ENCODE results near the gene PADI1.

The PADI1 gene

GRCh38 chr1:17183388-17184160, 21.4 kb upstream of the PADI1 start:
- no peak for DNase-seq

- DNase-seq = no peak
Measured at GRCh38 chr1:17184161-17184665, 20.7 kb upstream of the PADI1 start.

- DNase-seq = no peak
Measured at GRCh38 chr1:17184822-17185484, 20.0 kb upstream of the PADI1 start.

- DNase-seq = no peak
Measured at GRCh38 chr1:17185485-17185860, 19.5 kb upstream of the PADI1 start.

GRCh38 chr1:17186216-17186909, 18.6 kb upstream of the PADI1 start:
- no peak for DNase-seq

- no peak for DNase-seq
Measured at GRCh38 chr1:17187051-17187450, 17.9 kb upstream of the PADI1 start.

- DNase-seq = no peak
Measured at GRCh38 chr1:17188217-17188616, 16.7 kb upstream of the PADI1 start.

- DNase-seq = no peak
Measured at GRCh38 chr1:17188889-17189631, 15.9 kb upstream of the PADI1 start.

- no peak for DNase-seq
Measured at GRCh38 chr1:17189632-17189990, 15.3 kb upstream of the PADI1 start.

- DNase-seq = no peak
Measured at GRCh38 chr1:17190010-17190995, 14.6 kb upstream of the PADI1 start.

GRCh38 chr1:17191990-17192242, 13.0 kb upstream of the PADI1 start:
- DNase-seq = no peak

- DNase-seq = no peak
Measured at GRCh38 chr1:17192394-17193221, 12.3 kb upstream of the PADI1 start.

- no peak for DNase-seq
Measured at GRCh38 chr1:17193222-17194132, 11.5 kb upstream of the PADI1 start.

- DNase-seq = no peak
Measured at GRCh38 chr1:17194133-17194475, 10.8 kb upstream of the PADI1 start.

- no peak for DNase-seq
Measured at GRCh38 chr1:17194615-17195528, 10.1 kb upstream of the PADI1 start.

- no peak for DNase-seq
Measured at GRCh38 chr1:17195731-17196130, 9.2 kb upstream of the PADI1 start.

- DNase-seq = no peak
Measured at GRCh38 chr1:17196496-17197185, 8.3 kb upstream of the PADI1 start.

GRCh38 chr1:17197696-17198095, 7.2 kb upstream of the PADI1 start:
- no peak for DNase-seq
